IMR-90 (cell line): ENCODE measurements around the gene ZNF26.

Experiments
- CEBPB ChIP-seq: IDR thresholded peaks from 2 replicates; pipeline ENCODE4 v1.6.1; 2012; ENCODE audit warnings: low read depth, low read length, improper control_type of control experiment
- CHD1 ChIP-seq: IDR thresholded peaks from 2 replicates; pipeline ENCODE4 v1.6.1; 2012; ENCODE audit warnings: low read depth, low read length, improper control_type of control experiment
- CTCF ChIP-seq: conservative IDR thresholded peaks from 2 replicates; pipeline ENCODE4 v1.5.1; 2012; ENCODE audit warnings: mild to moderate bottlenecking, low read depth, low read length, improper control_type of control experiment
- FOS ChIP-seq: fragments of 150-350 bp; IDR thresholded peaks from 2 replicates; pipeline ENCODE4 v1.6.1; 2016; ENCODE audit warnings: low read depth, low read length
- MAZ ChIP-seq: IDR thresholded peaks from 2 replicates; pipeline ENCODE4 v1.6.1; 2012; ENCODE audit warnings: low read depth, mild to moderate bottlenecking, low read length, improper control_type of control experiment, moderate library complexity, borderline replicate concordance
- POLR2A ChIP-seq: IDR thresholded peaks from 2 replicates; pipeline ENCODE4 v1.6.1; 2012; ENCODE audit warnings: mild to moderate bottlenecking, low read depth, low read length
- RAD21 ChIP-seq: IDR thresholded peaks from 2 replicates; pipeline ENCODE4 v1.6.1; 2012; ENCODE audit warnings: low read length, improper control_type of control experiment
- RCOR1 ChIP-seq: IDR thresholded peaks from 2 replicates; pipeline ENCODE4 v1.6.1; 2012; ENCODE audit warnings: mild to moderate bottlenecking, low read length, improper control_type of control experiment; ENCODE audit not compliant: insufficient replicate concordance
- RFX5 ChIP-seq: IDR thresholded peaks from 2 replicates; pipeline ENCODE4 v1.8.0; 2012; ENCODE audit warnings: low read depth, mild to moderate bottlenecking, low read length, moderate library complexity
- TF ChIP-seq, protein P1 (sequence below): fragments of 150-350 bp; IDR thresholded peaks from 2 replicates; pipeline ENCODE4 v1.6.1; 2017; ENCODE audit warnings: mild to moderate bottlenecking, antibody characterized with exemption, low read length, low read depth

GRCh38 chr12:133058203-133059113 is 72.3 kb downstream of the ZNF26 start:
- TF ChIP-seq CTCF (no peak), RCOR1 (no peak), POLR2A (no peak), CEBPB (no peak), RFX5 (no peak), CHD1 (no peak), MAZ (no peak), RAD21 (no peak), FOS (no peak)
- TF ChIP-seq, protein P1, sequence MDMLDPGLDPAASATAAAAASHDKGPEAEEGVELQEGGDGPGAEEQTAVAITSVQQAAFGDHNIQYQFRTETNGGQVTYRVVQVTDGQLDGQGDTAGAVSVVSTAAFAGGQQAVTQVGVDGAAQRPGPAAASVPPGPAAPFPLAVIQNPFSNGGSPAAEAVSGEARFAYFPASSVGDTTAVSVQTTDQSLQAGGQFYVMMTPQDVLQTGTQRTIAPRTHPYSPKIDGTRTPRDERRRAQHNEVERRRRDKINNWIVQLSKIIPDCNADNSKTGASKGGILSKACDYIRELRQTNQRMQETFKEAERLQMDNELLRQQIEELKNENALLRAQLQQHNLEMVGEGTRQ = no peak
